GM12891 (cell line): Measurements from ENCODE around the gene RAB26.

ENCODE experiments used
- DNase-seq: peaks from one replicate; pipeline ENCODE4 v3.0.0; 2011; ENCODE audit warnings: low spot score; ENCODE audit not compliant: insufficient read length
- FAIRE-seq: peaks from 2 replicates; lab custom pipeline; 2011; peaks lifted over from hg19 to GRCh38; lab: Jason Lieb, UNC
- PAX5 ChIP-seq: IDR thresholded peaks from 2 replicates; pipeline ENCODE4 v1.6.1; 2011; ENCODE audit warnings: low read length, moderate library complexity, mild to moderate bottlenecking; ENCODE audit not compliant: insufficient read depth, severe bottlenecking
- POLR2A ChIP-seq: IDR thresholded peaks from 2 replicates; pipeline ENCODE4 v1.6.1; 2011; ENCODE audit warnings: low read depth, low read length, control low read depth
- POLR2AphosphoS5 ChIP-seq: IDR thresholded peaks from 2 replicates; pipeline ENCODE4 v1.6.1; 2011; ENCODE audit warnings: low read depth, low read length, control low read depth
- POU2F2 ChIP-seq: IDR thresholded peaks from 2 replicates; pipeline ENCODE4 v1.6.1; 2011; ENCODE audit warnings: low read depth, mild to moderate bottlenecking, control low read depth, low read length, moderate library complexity
- SPI1 ChIP-seq: IDR thresholded peaks from 2 replicates; pipeline ENCODE4 v1.6.1; 2011; ENCODE audit warnings: low read depth, low read length, control low read depth
- TAF1 ChIP-seq: IDR thresholded peaks from 2 replicates; pipeline ENCODE4 v1.6.1; 2011; ENCODE audit warnings: low read depth, low read length, control low read depth

Gene RAB26

DNA sequence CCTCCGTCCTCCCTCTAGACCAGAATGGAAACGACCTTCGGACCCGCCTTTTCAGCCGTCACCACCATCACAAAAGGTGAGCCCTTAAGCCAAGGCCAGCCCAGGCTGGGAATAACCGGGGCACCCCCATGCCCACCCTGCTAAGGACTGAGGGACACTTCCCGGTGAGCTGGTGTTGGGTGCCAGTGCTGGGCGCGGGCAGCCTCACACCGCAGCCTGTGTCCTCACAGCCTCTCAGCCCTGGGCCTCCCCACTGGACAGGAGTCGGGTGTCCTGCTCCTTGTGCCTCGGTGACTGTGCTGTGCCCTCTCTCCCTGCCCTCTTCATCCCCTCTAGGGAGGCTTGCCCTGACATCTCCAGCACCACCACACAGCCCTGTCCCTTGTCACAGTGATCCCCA lies 17.4 kb downstream of the RAB26 start:
- FAIRE-seq (no peak), DNase-seq (no peak)
- TF ChIP-seq POLR2AphosphoS5 (no peak), TAF1 (no peak), POU2F2 (no peak), PAX5 (no peak), POLR2A (no peak), SPI1 (no peak)

DNA sequence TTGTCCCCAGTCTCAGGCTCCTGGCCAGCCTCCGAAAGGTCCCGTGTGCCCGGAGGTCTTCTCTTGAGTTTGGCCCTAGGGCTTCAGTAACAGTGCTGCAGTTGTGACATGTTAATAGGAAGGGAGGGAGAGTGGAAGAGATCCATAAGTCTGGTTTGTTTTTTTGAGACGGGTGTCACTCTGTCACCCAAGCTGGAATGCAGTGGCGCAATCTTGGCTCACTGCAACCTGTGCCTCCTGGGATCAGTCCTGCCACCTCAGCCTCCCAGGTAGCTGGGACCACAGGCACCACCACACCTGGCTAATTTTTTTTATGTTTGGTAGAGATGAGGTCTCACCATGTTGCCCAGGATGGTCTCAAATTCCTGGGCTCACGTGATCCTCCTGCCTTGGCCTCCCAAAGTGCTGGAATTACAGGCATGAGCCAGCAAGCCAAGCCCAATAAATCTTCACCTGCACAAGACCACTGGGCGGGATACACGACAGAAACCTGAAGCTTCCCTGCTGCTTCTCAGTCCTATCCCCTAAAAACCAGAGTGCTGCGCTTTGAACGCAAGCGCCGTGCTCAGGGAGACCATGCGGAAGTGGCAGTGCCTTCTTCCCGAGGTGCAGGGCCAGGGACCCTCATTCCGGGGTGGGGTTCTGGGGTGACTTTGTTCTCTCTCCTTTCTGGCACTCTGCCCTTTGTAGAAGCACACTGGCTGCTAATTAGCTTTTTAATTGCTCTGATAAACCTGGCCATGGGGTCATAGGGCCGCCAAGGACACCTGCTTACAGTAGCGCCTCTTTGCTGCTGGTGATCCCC lies 18.0 kb downstream of the RAB26 start:
- FAIRE-seq (no peak), DNase-seq (no peak)
- no peak for TF ChIP-seq POLR2A
- no peak for TF ChIP-seq POU2F2
- no peak for TF ChIP-seq SPI1
- no peak for TF ChIP-seq PAX5
- TF ChIP-seq TAF1: no peak

DNA sequence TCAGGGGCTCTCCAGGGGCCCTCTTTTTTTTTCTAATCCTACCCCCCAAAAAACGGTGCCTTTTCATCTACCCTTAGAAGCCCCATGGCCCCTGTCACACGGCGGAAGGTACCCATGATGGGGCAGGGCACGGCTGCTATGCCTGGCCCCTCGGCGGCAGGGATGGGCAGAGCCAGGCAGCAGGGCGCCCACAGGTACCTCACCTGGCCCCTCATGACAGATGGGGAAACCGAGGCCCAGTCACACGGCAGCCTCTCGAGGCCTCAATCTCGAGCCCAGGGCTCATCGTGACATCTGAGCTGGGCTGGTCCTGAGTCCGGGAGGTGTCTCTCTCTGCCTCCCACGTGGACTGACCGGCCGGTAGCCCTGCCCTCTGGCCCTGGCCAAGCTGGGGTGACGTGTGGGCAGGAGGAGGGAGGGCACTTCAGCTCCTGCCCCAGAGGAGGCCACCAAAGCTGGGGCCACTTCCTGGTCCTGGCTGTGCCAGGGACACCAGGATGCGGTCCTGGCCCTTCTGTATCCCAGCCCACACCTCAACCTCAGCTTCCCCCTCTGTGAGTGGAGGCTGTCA lies 18.7 kb downstream of the RAB26 start:
- TF ChIP-seq PAX5: no peak
- no peak for TF ChIP-seq POLR2AphosphoS5
- TF ChIP-seq TAF1: no peak
- TF ChIP-seq POU2F2: no peak
- TF ChIP-seq POLR2A: no peak
- TF ChIP-seq SPI1: no peak
- no peak for FAIRE-seq
- DNase-seq: no peak

DNA sequence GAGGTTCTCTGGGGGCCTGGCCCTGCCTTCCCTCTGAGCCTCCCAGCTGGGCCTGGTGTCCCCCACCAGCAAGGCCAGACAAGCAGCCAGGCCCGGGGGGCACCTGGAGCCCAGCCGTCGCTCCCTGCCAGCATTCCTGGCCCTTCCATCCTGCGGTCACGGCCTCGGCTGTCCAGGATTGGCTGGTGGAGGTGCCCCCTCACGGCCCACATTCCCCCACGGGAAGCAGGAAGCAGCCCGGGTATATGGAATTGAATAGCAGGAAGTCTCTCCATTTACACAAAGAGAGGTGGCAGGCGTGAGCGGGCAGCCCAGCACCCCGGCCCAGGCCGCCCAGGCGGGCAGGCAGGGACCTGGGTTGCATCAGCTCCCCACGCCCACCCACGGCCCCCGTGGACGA lies 21.7 kb downstream of the RAB26 start:
- DNase-seq: no peak

DNA sequence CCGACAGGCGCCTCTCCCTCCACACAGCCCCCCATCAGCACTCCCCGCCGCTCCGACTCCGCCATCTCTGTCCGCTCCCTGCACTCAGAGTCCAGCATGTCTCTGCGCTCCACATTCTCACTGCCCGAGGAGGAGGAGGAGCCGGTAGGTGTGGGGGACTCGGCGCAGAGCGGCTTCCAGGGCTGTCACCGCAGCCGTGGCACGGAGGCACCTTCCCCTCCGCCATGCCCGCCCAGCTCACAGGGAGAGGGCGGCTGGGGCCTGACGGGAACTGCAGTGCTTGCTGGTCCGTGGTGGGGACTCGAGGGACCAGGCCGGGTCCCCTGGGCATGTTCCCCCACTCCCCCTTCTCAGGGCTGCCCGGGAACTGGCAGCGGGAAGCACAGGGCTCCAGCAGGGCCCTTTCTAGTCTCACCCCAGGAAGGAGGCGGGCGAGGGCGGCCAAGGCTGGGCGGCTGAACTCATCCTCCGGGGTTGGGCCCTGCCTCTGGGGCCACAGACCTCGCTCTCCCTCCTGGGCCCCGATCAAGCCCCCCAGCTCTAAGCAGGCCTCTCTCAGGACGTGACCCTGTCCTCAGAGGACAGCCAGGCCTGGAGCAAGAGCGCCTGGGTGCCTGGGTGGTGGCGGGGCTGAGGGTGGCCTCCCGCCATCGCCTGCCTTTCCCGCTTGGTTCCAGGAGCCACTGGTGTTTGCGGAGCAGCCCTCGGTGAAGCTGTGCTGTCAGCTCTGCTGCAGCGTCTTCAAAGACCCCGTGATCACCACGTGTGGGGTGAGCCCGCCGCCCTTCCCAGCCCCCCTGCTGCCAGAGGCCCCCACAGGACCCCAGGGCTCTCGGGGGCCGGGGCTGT lies 22.4 kb downstream of the RAB26 start:
- TF ChIP-seq PAX5: no peak
- DNase-seq (no peak), FAIRE-seq (no peak)

More for the DNA sequence above, 21.7 kb downstream of the RAB26 start:
- TF ChIP-seq TAF1: no peak
- no peak for TF ChIP-seq POU2F2
- TF ChIP-seq POLR2AphosphoS5: no peak
- no peak for TF ChIP-seq POLR2A
- no peak for FAIRE-seq

DNA sequence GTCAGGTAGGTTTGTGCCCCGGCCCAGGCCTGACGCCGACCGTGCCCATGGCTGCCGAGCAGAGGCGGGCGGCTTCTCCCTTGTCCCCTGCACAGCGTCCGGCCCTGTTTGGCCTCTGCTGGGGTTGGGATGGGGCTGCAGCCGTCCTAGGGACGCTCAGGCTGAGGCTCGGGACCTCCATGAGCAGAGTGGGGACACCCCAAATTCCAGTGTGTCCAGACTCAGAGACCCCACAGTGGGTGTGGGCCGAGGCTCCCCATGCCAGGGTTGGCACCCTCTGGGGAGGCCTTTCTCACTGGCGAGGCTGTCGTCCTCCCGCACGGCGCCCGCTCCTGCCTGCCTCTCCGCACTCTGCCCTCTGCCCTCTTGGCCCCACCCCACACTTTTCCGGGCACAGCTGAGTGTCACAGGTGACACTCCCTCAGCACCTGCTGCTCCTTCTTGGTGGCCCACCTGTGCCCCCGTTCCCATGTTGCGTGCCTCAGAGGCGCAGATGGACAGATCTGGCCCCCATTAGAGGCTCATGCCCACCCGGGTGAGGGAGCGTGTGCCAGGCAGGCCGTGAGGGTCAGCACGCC lies 23.3 kb downstream of the RAB26 start:
- TF ChIP-seq POU2F2 (no peak), POLR2AphosphoS5 (no peak), POLR2A (no peak), TAF1 (no peak)
- FAIRE-seq (no peak), DNase-seq (no peak)

DNA sequence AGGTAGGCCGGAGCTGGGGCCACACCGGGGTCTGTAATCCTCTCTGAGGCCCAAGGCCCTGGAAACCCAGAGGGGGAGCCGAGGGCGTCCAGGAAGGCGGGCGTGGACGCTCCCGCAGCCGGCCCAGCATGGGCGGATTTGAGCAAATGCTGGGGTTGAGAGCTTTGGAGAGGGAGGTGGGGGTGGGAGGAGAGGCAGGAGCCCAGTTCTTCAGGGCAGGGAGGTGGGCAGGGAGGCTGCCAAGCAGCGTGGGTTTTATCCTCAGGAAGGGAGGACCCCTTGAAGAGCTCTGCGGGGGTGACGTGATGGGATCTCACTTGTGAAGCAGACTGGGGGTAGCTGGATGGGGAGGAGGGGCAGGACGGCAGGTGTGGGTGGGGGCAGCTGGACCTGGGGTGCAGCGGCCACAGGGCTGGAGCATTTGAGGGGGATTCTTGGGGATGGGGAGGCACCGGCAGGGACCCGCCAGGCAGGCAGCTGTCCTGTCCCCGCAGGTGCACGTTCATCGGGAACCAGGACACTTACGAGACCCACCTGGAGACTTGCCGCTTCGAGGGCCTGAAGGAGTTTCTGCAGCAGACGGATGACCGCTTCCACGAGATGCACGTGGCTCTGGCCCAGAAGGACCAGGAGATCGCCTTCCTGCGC lies 24.4 kb downstream of the RAB26 start:
- TF ChIP-seq TAF1 (no peak), POLR2A (no peak), PAX5 (no peak), SPI1 (no peak), POU2F2 (no peak), POLR2AphosphoS5 (no peak)
- DNase-seq: no peak
- no peak for FAIRE-seq

DNA sequence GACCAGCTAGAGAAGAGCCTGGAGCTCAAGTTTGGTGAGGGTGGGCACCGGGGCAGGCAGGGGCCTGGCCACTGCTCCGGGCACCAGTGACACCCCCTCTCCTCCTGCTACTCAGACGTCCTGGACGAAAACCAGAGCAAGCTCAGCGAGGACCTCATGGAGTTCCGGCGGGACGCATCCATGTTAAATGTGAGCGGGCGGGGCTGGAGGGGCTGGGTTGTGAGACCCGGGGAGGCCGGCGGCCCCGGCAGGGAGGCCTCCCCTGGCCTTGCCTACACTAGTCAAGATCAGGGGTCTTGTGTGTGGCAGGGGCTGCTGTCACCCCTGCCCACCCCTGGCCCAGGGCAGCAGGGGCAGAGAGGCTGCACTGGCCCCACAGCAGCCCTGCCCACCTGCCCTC lies 24.9 kb downstream of the RAB26 start:
- no peak for FAIRE-seq

DNA sequence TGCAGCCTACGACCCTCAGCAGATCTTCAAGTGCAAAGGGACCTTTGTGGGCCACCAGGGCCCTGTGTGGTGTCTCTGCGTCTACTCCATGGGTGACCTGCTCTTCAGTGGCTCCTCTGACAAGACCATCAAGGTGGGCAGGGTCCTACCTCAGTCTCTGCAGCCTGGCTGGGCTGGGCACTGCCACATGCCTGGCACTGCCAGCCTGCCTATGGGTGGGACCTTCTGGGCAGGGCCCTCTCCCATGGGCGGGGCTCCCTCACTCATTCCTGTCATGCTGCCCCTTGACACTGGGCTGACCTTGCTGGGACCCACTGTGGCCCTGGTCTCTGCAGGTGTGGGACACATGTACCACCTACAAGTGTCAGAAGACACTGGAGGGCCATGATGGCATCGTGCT lies 25.5 kb downstream of the RAB26 start:
- DNase-seq: no peak
- FAIRE-seq: no peak
- TF ChIP-seq TAF1: no peak
- no peak for TF ChIP-seq SPI1
- no peak for TF ChIP-seq PAX5
- no peak for TF ChIP-seq POLR2AphosphoS5
- no peak for TF ChIP-seq POU2F2
- no peak for TF ChIP-seq POLR2A

More for the DNA sequence above, 24.9 kb downstream of the RAB26 start:
- no peak for DNase-seq
- TF ChIP-seq POLR2AphosphoS5 (no peak), PAX5 (no peak)
